Measurements from ENCODE around the gene MAPK6. TPM values are rescaled to one million over a fixed set of nuclear protein-coding genes. Genes with fewer than 3 reads are reported as not detected.

The MAPK6 gene
- total RNA-seq, 2 experiments from 2014 or later = 48.5 to 49.8 TPM

DNA sequence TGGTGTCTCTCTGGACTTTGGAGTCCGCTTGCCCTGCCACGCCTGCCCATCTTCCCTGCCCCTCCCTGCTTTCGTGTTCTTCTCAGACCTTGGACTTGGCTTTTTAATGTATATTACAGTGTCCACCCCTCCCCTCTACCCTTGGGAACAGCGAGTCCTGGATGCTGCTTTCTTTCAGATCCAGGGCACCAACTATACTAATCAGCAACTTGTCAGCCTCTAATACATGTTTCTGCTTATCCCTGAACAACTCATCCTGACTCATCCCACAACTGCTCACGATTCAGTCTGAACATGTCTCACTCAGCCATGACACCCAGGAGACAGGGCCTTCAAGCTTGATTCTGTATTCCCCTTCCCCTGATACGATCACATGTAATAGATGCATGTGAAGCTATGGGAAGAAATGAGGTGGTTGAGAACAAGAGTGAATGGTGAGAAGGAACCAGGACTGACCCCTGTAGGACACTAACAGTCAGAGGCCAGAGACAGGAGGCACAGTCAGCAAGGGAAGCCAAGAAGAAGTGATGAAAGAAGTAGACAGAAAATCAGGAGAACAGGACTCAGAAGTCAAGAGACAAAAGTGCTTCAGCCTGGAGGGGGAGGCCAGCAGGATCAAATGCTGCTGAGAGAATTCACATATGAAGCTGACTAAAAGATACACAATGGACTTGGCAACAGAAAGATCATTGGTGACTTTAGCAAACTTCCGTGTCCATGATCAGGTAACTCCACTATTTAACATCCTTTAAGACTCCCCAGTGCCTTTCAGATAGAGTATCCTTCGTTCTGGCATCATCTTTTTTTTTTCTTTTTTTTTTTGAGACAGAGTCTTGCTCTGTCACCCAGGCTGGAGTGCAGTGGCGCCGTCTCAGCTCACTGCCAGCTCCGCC lies 58.1 kb downstream of the MAPK6 start:
- Mint-ChIP-seq H3K9me3 (no peaks in the 10 kb centered on the region), H3K4me1 (ENCODE audit: low read depth) (peaks cover 7% of the 10 kb centered on the region), H3K27me3 (no peaks in the 10 kb centered on the region), H3K27ac (no peak overlapping the region), H3K4me3 (no peak overlapping the region), H3K36me3 (ENCODE audit: low read depth) (no peaks in the 10 kb centered on the region)
- CTCF ChIA-PET = interaction anchor here (1.4 kb wide), 1 partner anchor 131 kb away, joined by 3 read pairs; no protein-coding TSS in a partner anchor
- DNase-seq = peak in 2 of 14 experiments; percentile 27 to 58
- TF ChIP-seq, protein P1, sequence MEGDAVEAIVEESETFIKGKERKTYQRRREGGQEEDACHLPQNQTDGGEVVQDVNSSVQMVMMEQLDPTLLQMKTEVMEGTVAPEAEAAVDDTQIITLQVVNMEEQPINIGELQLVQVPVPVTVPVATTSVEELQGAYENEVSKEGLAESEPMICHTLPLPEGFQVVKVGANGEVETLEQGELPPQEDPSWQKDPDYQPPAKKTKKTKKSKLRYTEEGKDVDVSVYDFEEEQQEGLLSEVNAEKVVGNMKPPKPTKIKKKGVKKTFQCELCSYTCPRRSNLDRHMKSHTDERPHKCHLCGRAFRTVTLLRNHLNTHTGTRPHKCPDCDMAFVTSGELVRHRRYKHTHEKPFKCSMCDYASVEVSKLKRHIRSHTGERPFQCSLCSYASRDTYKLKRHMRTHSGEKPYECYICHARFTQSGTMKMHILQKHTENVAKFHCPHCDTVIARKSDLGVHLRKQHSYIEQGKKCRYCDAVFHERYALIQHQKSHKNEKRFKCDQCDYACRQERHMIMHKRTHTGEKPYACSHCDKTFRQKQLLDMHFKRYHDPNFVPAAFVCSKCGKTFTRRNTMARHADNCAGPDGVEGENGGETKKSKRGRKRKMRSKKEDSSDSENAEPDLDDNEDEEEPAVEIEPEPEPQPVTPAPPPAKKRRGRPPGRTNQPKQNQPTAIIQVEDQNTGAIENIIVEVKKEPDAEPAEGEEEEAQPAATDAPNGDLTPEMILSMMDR (IDR thresholded peaks at IDR 0.05) = no peak
- Histone ChIP-seq H3K36me3 (ENCODE audit: insufficient read depth, low read length) (no peaks in the 10 kb centered on the region), H3K27ac (ENCODE audit: low read depth in 1 of 2, low read length in 2 of 2) (no peak overlapping the region), H3K4me1 (ENCODE audit: insufficient read depth, low read length) (peaks cover 5% of the 10 kb centered on the region), H3K27me3 (ENCODE audit: control insufficient read depth in 1 of 2, insufficient read depth in 2 of 2, low read length in 2 of 2) (no peaks in the 10 kb centered on the region), H3K4me3 (ENCODE audit: low read length) (no peak overlapping the region), H3K9me3 (ENCODE audit: control insufficient read depth in 1 of 2, insufficient read depth in 1 of 2, low read length in 2 of 2) (no peaks in the 10 kb centered on the region)
- intact Hi-C loops (cut with DNase I, micrococcal nuclease) = loop anchor here in 1 of 2 experiments (5.0 kb wide), 2 partner anchors 75 to 185 kb away; no protein-coding TSS in a partner anchor
- no peak for ATAC-seq (ENCODE audit: poor library complexity)
- POLR2A ChIA-PET = interaction anchor here (1.9 kb wide), 1 partner anchor 105 kb away, joined by 7 read pairs; the partner anchor contains the start of gene LEO1

- intact Hi-C loops (cut with DNase I, micrococcal nuclease) = loop anchor here in 1 of 2 experiments (1.0 to 5.0 kb wide), 3 partner anchors 76 to 186 kb away; no protein-coding TSS in a partner anchor
- no peak overlapping the region for H3K27ac Mint-ChIP-seq
- no peaks in the 10 kb centered on the region for H3K36me3 Mint-ChIP-seq (ENCODE audit: low read depth)
- CTCF ChIA-PET = interaction anchor here (0.6 to 1.4 kb wide), 13 partner anchors 8 to 161 kb away, joined by 3 to 10 read pairs (median 4); partner anchors contain the start of genes LEO1 and MAPK6
- H3K4me1 Mint-ChIP-seq (ENCODE audit: low read depth) = peaks cover 12% of the 10 kb centered on the region
- H3K4me1 ChIP-seq (ENCODE audit: insufficient read depth, low read length) = peaks cover 11% of the 10 kb centered on the region
- no peaks in the 10 kb centered on the region for H3K27me3 ChIP-seq (ENCODE audit: control insufficient read depth in 1 of 2, insufficient read depth in 2 of 2, low read length in 2 of 2)
- no peaks in the 10 kb centered on the region for H3K36me3 ChIP-seq (ENCODE audit: insufficient read depth, low read length)
- TF ChIP-seq, protein P1 (IDR thresholded peaks at IDR 0.05) = no peak
- H3K4me3 Mint-ChIP-seq = no peak overlapping the region
- H3K9me3 ChIP-seq (ENCODE audit: control insufficient read depth in 1 of 2, insufficient read depth in 1 of 2, low read length in 2 of 2) = no peaks in the 10 kb centered on the region
- DNase-seq (no peak), ATAC-seq (ENCODE audit: poor library complexity) (no peak)
- H3K4me3 ChIP-seq (ENCODE audit: low read length) = no peak overlapping the region
- H3K27ac ChIP-seq (ENCODE audit: low read depth in 1 of 2, low read length in 2 of 2) = no peak overlapping the region
- POLR2A ChIA-PET = interaction anchor here (0.6 to 1.9 kb wide), 4 partner anchors 32 to 107 kb away, joined by 3 to 9 read pairs (median 7); partner anchors contain the start of gene LEO1
- no peaks in the 10 kb centered on the region for H3K27me3 Mint-ChIP-seq
- H3K9me3 Mint-ChIP-seq = no peaks in the 10 kb centered on the region
Observed at GRCh38 chr15:52078197-52078875, 59.3 kb downstream of the MAPK6 start.
